Right lung (tissue), 10 donors: ENCODE results near the gene TBR1. TPM values are rescaled to one million over a fixed set of nuclear protein-coding genes. Genes with fewer than 3 reads are reported as not detected.

ENCODE experiments used
- DNase-seq, 2 donors: peaks; one replicate each; pipeline ENCODE4 v3.0.0-alpha.2; 2013
- long read RNA-seq, 8 donors: transcript quantifications; one replicate each; lab custom pipeline, GENCODE V29; 2026
- polyA plus RNA-seq, 5 donors: library from polyadenylated mRNA; unstranded; fragments of 120-200 nt; gene quantifications; one replicate each; pipeline versions ENCODE4 v1.2.1 to v1.2.3, GENCODE V29; 2013; ENCODE audit warnings: inconsistent platforms in 1 of 5, low replicate concordance in 1 of 5; ENCODE audit not compliant: insufficient read length in 5 of 5, insufficient read depth in 1 of 5

TBR1 gene
- polyA plus RNA-seq: under 1 TPM in 3 of 5 donors, not detected in 2; 0.03 to 0.06 (median 0.04) TPM
- long read RNA-seq, donor 1: 0 reads
- long read RNA-seq, donor 2: 0 reads
- long read RNA-seq, donor 3: 0 reads
- long read RNA-seq, donor 4: 0 reads
- long read RNA-seq, donor 5: 0 reads
- long read RNA-seq, donor 6: 0 reads
- long read RNA-seq, donor 7: 0 reads
- long read RNA-seq, donor 8: 0 reads

DNA sequence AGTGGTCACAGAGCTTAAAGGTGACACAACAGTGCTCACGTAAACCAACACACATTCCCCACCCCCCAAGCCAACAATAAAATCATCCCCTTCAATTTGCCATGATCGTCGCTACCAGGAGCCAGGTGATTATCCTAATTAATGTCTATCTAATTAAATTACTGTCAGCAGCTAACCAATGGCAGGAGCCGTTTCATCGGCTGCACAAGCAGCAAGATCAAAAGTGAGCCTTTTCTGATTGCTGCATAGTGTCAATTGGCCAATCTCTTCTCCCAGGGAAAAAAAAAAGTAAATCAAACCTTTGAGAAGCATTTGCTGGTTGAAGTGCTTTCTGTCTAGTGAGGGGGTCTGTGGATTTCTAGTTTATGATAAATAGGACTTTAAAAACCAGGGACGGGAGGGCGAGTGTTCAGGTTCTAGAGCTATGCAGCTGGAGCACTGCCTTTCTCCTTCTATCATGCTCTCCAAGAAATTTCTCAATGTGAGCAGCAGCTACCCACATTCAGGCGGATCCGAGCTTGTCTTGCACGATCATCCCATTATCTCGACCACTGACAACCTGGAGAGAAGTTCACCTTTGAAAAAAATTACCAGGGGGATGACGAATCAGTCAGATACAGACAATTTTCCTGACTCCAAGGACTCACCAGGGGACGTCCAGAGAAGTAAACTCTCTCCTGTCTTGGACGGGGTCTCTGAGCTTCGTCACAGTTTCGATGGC lies at the start of gene TBR1:
TSS of gene TBR1 (plus strand) at position 311 of the 721 bp plus-strand sequence. CDS start at position 425, 114 bp downstream.
- DNase-seq: peak in 1 of 2 donors; percentile 9

DNA sequence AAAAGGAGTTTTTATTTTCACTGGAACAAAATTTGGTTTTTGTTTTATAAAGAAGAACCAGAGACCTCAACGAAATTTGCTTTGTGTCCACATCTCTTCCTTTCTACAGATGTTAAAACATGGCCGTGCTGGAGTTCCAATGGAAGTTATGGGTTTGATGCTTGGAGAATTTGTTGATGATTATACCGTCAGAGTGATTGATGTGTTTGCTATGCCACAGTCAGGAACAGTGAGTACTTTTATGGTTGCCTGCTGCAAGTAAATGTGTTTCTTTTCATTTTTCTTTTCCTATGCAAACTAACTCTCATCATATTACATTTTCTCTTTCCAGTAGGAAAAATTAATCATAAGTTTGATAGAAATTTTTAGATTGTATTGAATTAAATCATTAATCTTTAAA lies 48.4 kb upstream of the TBR1 start:
- DNase-seq: no peak

DNA sequence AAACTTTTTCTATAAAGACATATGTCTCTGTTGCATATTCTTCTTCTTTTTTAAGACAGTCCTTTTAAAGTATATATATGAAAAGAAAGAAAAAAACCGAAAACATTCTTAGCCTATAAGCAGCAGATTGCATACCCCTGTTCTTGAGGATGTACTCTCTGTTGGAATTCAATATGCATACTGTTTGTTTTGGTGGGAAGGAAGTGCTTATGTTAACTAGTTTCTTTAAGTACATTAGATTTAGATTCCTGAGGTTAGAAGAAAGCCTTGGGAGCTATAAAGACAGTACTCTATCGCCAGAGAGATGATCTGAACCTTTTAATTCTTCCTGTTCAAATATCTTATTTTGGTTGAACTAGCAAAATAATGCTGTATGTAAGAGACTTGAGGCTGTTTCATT lies 46.8 kb upstream of the TBR1 start:
- no peak for DNase-seq

DNA sequence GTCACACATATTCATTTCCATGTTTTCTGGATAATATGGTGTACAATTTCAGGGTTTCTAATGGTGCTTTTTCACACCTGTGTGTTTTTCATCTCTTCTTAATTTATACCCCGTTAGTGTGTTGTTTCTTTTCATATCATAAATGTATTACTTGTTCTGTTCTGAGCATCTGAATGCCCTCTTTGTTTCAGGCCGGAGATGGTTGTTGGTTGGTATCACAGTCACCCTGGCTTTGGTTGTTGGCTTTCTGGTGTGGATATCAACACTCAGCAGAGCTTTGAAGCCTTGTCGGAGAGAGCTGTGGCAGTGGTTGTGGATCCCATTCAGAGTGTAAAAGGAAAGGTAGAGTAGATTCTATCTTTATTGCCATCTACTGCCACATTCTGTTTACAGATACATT lies 45.1 kb upstream of the TBR1 start:
- no peak for DNase-seq

DNA sequence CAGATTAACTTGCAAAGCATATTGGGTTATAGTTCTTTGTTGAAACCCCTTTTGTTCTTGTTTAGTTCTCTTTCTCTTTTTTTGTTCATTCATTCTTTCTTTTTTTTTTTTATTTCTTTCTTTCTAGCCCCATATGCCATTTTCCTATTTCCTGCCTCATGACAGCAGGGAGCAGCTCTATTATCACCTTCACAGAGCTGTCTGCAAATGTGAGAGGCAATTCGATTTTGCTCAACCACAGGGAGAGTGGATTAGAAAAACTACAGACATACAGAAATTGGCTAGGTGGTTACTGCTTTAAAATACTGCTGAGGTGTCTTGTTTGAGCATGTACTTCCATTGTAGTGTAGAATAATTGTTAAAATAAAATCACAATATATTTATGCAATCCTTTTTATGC lies 44.2 kb upstream of the TBR1 start:
- no peak for DNase-seq

DNA sequence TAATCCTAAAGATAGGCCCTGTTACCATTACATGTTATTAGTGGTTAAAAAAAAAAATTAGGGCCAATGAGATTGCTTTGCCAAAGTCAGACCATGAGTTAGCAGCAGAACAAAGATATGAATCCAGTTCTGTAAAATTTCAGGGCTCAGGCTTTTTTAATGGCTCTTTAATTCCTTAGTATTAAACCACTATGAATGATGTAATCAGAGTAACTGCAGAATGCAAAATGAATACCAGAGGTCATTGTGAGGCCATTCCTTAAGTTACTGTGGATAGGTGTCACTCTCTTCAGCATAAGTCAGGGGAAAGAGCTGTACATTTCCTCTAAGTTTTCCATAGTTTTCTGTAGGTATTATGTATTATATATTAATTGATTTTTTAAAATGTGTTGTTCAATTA lies 42.2 kb upstream of the TBR1 start:
- no peak for DNase-seq

DNA sequence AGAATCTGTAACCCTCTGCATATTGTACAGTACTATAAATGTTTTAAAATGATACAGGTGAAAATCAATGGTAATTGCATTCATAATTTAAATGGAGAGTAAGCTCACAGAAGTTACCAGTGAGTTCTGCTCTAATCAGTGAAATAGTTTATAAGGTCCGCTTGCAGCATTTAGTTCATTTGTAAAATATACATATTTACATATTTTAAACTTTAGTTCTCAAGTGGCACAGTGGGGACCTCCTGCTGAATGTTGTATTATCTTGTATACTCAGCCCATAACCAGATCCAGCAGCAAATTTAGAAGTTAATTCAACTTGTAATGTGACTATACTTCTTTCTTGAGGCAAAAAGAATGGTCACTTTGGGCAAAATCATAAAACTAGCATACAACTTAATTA lies 41.7 kb upstream of the TBR1 start:
- DNase-seq: no peak

DNA sequence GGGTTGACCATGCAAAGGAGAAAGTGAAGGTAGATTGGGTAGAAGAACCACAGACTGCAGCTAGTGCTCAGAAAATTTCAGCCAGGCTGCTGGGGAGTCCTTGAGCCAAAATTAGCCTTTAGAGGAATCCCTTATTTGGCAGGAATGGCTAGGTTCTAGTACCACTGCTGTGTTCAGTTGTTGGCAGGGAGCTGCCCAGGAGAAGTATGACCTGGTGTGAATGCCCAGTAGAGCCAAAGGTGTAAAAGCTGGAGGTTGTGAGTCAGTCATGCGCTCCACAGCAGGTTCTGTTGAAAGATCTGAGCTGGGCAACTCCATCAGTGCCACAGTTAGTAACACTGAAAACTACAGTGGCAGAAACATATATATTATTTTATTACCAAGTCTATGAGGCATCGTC lies 36.4 kb upstream of the TBR1 start:
- DNase-seq: no peak

DNA sequence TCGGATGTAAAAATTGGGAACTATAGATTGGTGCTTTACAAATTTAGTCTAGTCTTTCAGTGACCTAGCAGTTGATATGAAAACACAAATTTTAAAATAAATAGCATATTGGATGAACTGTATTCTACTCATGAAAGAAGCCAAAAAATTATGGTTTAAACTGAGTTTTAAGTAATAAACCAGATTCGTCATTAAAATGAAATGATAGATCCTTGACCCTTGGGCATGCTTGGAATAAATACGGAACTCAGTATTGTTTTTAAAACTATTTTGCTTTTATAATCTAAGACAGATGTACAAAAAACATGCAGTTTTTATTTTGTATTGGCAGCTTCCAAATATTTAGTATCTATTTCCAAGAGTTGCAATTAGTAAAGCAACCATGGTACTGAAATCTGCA lies 34.6 kb upstream of the TBR1 start:
- no peak for DNase-seq

DNA sequence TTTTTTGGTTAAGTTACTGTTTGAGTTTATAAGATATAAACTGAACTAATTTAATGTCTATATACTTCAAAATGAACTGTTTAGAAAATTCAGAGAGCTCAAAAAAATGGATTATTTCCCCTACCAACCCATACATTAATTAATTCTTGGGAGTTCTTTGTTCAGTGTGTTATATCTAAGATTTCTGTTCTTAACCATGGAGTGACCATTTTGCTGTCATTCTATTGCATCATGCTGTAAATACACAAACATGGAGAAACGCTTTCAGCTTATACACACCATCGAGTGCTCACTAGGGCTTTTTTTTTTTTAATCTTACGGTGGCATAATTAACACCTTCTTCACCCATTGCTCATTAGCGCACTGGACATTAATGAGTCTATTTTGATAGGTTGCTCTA lies 33.4 kb upstream of the TBR1 start:
- no peak for DNase-seq

DNA sequence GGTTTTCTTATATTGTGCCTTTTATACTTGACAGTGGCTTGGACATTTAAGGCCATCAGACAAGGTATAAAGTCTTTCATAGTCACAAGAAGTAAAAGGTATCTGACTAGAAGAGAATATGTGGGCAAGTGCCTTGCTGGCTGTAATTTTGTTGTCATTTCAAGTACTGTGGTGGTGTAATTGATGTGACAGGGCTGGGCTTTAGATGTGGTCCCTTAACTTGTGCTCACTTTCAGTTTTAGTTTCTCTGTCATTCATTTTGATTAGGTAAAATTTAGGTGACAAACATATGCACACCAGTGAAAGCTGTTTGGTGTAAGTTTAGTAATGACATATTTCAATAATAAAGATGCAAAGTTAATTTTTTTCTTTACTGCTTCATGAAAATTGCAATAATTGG lies 31.2 kb upstream of the TBR1 start:
- no peak for DNase-seq

DNA sequence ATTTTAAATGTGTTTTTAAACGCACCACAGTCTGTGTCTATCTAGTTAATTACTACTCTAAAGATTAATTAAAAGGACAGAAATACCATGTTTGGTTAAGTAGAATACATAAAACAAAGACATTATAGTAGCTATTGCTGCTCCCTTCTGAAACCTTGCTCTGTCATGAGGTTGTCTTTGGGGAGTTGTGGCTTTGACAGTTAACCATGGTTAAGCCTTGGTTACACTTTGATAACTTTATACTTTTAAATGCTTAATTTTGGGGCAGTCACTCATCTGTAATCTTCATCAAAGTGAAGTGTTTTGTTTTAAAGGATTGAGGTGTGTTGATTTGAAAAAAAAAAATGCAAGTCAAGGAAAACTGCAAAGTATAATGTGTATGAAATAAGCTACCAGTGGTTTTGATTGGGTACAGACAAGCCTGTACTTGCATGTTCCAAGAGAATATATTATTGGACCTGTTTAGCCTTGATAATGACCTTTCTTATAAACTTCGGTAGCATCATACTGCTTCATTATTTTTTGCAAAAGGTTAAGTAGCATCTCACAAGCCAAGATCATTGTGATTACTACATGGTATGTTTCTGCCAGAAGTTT lies 29.8 kb upstream of the TBR1 start:
- no peak for DNase-seq

DNA sequence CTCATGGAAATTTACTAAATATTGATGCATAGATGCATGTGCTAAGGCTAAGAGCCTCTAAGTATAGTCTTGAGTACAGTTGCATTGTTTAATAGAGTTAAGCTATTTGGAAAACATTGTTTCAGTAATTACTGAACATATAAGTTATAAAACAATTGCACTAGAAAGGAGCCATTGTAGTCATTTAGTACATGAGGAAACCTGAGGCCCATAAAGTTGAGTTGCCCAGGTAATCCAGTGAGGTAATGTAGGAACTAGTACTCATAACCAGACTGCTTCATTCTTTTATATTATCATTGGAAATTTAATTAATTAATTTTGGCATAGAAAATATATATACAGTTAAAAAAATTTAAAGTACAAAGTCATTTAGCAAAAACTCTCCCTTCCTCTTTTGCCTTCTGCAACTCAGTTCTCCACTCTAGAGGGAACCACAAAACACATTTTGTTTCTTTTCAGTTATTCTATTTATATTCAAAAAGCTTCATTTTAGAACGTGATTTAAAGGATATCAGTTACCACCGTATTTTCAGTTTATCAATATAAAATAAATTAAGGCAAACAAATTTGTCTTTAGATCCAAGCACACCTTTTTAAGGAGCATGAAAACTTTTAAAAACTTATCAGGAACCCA lies 27.8 kb upstream of the TBR1 start:
- no peak for DNase-seq

DNA sequence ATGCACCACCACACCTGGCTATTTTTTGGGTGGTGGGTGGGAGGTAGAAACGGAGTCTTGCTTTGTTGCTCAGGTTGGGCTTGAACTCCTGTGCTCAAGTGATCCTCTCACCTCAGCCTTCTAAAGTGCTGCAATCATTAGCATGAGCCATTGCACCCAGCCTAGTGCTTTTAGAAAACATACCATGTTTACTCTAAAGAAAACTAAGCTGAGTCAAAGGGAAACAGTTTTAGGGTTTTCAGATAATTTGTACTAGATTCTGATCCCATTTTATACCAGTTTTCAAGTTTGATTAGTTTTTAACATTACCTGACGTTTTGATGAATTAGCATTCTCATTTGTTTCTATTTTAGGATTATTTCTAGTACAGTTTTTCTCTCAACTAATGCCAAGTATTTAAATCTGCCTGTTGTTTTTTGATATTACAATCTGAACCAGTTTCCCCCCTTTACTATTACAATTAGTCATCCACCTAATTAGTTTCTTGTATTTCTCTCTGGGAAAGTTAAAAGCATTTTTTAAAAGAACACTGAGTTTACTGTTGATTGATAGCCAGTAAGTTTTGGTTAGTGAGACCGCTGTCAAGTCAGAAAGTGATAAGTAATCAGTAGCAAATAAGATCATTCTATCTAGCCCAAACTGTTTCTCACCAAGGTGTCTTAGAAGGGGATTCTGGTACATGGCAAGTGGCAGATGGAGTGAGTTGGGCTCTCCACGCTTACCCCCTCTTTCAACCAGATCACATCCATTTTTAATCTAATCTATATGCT lies 24.2 kb upstream of the TBR1 start:
- no peak for DNase-seq

DNA sequence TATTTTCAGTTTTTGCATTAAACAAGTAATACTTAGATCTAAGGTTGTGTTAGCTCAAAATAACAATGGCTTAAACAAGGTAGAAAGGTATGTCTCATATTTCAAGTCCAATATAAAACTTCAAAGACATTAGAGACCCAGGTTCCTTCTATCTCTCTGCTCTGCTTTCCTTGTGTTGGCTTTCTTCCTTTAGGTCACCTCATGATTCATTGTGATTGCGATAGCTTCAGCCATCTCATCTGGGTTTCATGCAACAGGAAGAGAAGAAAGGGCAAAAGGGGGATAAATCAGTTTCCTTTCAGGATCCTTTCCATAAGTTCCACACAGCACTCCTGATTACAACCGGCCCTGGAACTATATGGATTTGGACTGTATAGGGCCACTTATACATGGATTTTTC lies 16.0 kb upstream of the TBR1 start:
- no peak for DNase-seq

DNA sequence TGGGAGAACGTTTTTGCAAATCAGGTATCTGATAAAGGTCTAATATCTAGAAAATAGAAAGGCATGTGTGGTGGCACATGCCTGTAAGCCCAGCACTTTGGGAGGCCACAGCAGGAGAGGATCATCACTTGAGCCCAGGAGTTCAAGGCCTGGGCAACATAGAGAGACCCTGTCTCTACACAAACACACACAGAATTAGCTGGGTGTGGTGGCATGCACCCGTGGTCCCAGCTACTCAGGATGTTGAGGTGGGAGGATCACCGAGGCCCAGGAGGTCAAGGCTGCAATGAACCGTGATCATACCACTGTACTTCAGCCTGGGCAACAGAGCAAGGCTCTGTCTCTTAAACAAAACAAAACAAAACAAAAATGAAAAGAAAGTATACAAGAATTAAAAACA lies 13.8 kb upstream of the TBR1 start:
- DNase-seq: no peak

DNA sequence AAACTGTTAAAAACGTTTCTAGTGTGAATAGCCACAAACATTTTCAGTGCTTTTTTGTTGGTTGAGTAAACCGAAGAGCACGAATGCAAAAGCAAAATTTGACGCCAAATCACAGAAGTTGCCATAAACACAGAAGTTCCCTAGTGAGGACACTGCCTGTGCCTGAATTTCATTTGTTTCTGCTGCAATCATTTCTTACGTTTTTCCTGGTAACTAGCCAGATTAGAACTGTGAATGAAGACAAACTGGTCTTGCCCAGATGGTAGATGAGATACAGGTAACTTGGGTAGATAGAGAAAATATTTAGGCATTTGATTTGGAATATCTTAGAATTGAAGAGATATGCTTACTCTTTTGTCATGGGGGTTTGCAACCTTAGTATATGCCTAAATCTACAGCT lies 9.8 kb upstream of the TBR1 start:
- DNase-seq: no peak

DNA sequence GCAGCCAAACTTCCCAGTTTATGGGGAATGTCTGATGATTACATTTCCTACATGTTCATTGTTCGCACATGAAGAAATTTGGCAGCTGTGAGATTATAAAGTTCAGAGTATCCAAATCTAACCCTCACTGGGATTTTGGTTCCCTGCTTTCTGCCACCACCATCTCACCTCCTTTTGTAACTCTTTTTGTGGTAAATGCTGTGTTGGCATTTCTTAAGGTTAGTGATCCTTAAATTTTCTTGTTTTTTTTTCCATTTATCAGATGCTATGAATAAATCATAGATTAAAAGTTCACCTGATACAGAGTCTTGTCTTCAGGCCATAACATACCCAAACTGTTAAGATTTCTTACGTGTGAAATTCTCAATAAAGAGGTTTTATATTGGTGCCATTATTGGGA lies 8.5 kb upstream of the TBR1 start:
- DNase-seq: no peak

DNA sequence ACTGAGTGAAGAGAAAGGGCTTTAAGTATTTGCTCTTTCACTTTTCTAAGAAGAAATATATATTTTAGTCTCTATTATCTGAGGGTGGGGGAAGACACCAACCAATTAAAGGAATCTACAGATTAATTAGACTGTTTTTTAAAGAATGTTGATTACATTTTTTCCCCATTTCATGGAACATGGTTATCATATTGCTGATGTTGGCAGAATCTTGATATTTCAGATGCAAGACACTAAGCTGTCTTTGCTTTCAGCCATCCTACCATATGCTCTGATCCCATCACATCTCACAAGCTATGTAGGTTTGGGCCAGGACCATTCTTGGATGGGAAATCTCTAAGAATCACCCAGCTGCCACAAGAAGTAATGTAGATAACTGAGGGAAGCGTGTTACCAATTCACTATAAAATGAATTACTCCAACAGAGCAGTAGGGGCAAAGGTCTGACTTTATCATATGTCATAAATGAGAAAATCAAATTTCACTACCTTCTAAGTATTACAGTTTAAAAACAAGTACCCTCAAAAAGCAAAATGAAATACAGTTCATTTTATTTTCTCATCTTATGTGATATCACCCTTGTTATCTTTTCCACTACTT lies 6.7 kb upstream of the TBR1 start:
- DNase-seq: no peak

DNA sequence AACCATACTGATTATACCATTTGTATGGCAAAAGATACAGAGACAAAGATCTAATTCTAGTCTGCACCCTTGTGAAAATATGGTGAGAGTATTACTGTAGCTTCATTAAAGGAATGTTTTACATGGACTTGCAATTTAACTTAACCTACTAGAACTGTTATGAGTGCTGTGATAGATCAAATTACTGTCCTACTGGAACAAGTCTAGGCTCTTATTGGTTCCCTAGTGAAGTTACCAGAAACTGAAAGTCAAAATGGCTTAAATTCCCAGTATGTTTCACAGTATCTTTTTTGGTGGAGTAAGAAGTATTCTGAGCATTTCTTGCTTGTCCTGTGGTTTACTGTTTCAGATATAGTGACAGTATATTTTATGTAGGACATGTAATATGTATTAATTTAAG lies 3.8 kb upstream of the TBR1 start:
- DNase-seq: no peak
